Colon (tissue), 2 donors: ENCODE data around the gene CNTLN.
A peak's percentile ranks its signal among the peaks of the same experiment; 100 is the strongest.
"Not testable (repeated sequence)": the region's sequence is repeated elsewhere in the genome, so short reads cannot be mapped to it uniquely, and the experiment has no call there.

Experiments
- FAIRE-seq: peaks from 2 replicates; lab custom pipeline; 2012; peaks lifted over from hg19 to GRCh38; lab: Jason Lieb, UNC
- donor health status: control.
- donor health status: control.

Gene CNTLN

GRCh38 chr9:17491780-17492179 is 356.9 kb downstream of the CNTLN start:
- no peak for FAIRE-seq

- FAIRE-seq: no peak
Observed at GRCh38 chr9:17503196-17503595, 368.4 kb downstream of the CNTLN start.

- FAIRE-seq: no peak
Observed at GRCh38 chr9:17509151-17509550, 374.3 kb downstream of the CNTLN start.

- no peak for FAIRE-seq
Observed at GRCh38 chr9:17509701-17510100, 374.9 kb downstream of the CNTLN start.

GRCh38 chr9:17519761-17520160 is 384.9 kb downstream of the CNTLN start:
- FAIRE-seq: no peak

- FAIRE-seq: no peak
Observed at GRCh38 chr9:17520268-17521064, 385.6 kb downstream of the CNTLN start.

- FAIRE-seq: no peak
Observed at GRCh38 chr9:17521100-17521855, 386.4 kb downstream of the CNTLN start.

GRCh38 chr9:17526726-17527125 is 391.9 kb downstream of the CNTLN start:
- FAIRE-seq: not testable (repeated sequence)

- peak; percentile 18 for FAIRE-seq
Observed at GRCh38 chr9:17528859-17529258, 394.0 kb downstream of the CNTLN start.

GRCh38 chr9:17531642-17532254 is 396.9 kb downstream of the CNTLN start:
- no peak for FAIRE-seq

GRCh38 chr9:17532461-17532860 is 397.6 kb downstream of the CNTLN start:
- no peak for FAIRE-seq

- no peak for FAIRE-seq
Observed at GRCh38 chr9:17535176-17535575, 400.3 kb downstream of the CNTLN start.

- FAIRE-seq: no peak
Observed at GRCh38 chr9:17536027-17536426, 401.2 kb downstream of the CNTLN start.

- FAIRE-seq: no peak
Observed at GRCh38 chr9:17551023-17551422, 416.2 kb downstream of the CNTLN start.
